HFF-Myc (cell line): Measurements from ENCODE around the gene KAZN.

Source experiments
- DNase-seq: peaks from one replicate; pipeline ENCODE4 v3.0.0-alpha.2; 2011; ENCODE audit warnings: low read depth; ENCODE audit errors: extremely low read depth
- H3K4me3 ChIP-seq: replicated peaks from 2 replicates; pipeline ENCODE4 v1.5.1; 2011; ENCODE audit warnings: low read depth, mild to moderate bottlenecking, control low read depth, low read length
- CTCF ChIP-seq: IDR thresholded peaks from 2 replicates; pipeline ENCODE4 v1.5.1; 2012; ENCODE audit warnings: mild to moderate bottlenecking, low read depth, low read length, control low read depth; ENCODE audit errors: missing control alignments

The KAZN gene

GRCh38 chr1:14715802-14716201, 117.3 kb downstream of the KAZN start:
- no peak overlapping the region for H3K4me3 ChIP-seq
- no peak for DNase-seq
- TF ChIP-seq CTCF = no peak

DNA sequence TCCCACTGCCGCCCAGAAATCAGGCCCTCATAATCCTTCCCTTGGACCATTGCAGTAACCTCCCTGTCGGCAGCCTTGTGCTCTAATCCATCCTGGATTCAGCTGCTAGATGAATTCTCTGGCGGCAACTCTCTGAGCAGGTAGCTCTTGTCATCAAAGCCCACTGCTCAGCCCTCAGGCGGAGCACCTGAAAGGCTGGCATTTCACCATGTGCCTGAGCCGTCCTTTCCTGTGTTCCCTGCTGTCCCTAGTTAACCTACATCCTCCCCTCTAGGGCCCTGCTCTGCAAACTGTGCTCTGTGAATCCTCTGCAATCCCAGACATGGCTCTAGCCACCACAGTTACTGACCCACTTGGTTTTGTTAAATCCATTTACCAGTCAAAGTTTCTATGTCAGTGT, 118.0 kb downstream of the KAZN start:
- DNase-seq = no peak
- TF ChIP-seq CTCF = no peak
- no peak overlapping the region for H3K4me3 ChIP-seq

DNA sequence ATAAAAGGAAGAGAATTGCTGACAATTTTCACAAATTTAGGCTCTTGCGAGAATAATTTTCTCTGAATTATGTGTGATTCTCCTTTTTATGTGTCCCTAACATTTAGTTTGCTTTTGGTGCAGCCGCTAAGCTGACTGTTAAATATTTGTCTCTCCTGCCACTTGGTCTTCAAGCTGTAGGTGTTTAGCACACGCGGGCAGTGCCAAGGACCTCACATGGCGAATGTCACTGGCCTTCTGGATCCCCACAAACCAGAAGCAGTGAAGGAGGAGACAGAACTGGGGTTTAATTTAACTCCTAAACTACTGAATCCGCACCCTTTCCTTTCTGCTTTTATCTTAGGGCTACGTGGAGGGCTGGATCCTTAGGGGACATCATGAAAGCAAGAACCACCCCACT, 120.0 kb downstream of the KAZN start:
- no peak overlapping the region for H3K4me3 ChIP-seq
- DNase-seq = no peak
- TF ChIP-seq CTCF = no peak

DNA sequence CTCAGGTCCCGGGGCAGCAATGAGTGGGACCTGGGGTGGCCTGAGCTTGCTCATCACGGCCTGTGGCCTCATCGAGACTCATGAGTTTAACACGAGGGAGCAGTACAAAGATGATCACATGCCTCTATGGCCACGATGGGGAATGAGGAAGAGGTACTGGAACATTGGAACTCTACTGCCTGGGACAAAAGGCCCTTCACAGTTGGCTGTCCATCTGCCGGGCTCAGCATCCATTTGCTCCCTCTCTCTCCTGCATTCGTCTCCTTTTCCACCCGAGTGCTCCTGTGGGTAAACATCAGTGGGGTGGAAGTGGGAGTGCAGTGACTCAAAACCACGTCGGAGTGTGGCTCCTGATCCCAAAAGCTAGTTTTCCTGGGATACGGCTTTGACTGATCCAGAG, 124.9 kb downstream of the KAZN start:
- H3K4me3 ChIP-seq = no peak overlapping the region
- TF ChIP-seq CTCF = no peak
- DNase-seq = no peak

- DNase-seq = no peak
- no peak overlapping the region for H3K4me3 ChIP-seq
- TF ChIP-seq CTCF = no peak
Observed at GRCh38 chr1:14724246-14724645, 125.8 kb downstream of the KAZN start.

GRCh38 chr1:14724678-14725077, 126.2 kb downstream of the KAZN start:
- TF ChIP-seq CTCF = no peak
- no peak overlapping the region for H3K4me3 ChIP-seq
- DNase-seq = no peak

- TF ChIP-seq CTCF = no peak
- DNase-seq = no peak
- no peak overlapping the region for H3K4me3 ChIP-seq
Observed at GRCh38 chr1:14725238-14725637, 126.8 kb downstream of the KAZN start.
